ENCODE measurements around the gene NCOA5.
"Not testable (repeated sequence)": the region's sequence is repeated elsewhere in the genome, so short reads cannot be mapped to it uniquely, and the experiment has no call there.

NCOA5 gene

DNA sequence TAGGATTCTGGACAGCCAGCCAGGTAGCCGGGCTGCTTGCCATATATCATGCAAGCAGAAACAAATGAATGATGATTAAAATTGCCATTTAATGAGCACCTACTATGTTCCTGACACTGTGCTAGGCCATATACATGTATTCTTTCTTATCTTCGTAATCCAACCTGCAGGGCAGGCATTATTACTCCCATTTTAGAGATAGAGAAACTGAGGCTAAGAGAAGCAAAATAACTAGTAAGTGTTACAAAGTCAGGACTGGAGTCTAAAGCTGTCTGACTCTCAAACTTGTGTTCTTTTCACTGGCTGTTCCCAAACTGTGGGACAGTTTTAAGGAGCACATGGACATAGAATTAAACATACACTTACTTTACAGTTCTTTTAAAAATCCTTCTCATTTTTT, 30.4 kb upstream of the NCOA5 start:
- FAIRE-seq: no peak

DNA sequence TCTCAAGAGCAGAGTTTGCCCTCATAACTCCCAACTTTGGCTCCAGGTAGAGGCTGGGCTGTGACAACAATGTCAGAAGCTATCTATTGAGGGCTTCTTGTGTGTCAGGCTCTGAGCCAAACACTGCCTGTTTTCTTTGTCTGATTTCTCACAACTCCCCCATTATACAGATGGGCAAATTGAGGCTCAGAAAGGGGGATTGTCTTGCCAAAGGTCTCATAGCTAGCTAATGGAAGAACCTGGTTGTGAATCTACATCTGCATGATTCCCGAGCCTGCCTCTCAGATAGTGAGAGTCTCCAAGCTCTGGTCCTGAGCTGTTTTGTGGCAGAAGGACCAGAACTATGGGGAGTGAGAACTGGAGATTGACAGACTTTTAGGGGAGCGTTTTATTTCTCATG, 29.8 kb upstream of the NCOA5 start:
- FAIRE-seq: no peak

DNA sequence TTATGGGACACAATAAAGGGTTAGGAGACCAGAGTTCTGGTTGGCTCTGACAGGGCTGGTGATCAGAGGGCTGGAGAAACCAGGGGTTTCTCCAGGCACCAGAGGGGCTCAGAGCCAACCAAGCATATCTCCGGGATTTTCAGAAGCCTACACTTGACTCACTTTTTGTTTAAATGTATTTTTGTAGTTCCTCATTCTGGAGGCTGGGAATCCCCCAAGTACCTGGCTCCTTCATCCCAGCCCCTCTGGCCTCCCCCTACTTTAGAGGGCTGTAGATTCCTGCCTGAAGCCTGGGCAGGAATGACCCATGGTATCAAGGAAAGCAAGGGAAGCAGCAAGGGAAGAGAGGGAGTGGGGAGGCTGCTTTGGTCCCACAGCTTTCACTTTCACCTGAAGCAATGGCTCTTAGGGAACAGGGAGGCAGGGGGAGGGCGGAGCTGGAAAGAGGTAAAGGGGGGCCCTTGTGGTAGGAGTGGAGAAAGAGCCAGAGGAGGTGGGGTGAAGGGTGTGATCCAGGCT, 29.3 kb upstream of the NCOA5 start:
- no peak for FAIRE-seq

DNA sequence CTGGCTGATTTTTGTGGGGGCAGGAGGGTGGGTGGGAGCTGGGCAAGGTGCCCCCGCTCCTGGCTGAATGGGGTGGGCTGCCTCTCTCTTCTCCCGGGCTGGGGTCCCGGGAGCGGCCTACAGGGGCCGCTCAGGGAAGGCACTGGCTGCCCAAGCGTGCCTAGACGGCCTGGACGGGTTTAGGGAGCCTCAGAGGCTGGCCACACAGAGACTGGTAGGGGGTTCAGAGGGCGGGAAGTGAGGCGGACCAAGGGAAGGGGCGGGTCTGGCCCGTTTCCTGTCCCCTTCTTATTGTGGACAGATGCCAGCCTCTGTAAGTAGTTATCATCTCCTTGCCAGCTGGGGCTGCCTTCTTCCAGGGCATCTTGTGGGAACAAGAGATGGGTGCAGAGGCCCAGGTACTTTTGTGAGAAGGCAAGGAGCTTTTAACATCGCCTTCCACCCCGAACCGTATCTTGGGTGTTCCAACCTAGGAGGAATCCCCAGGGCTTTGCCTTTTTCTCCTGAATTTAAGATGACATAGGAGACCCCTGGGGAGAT, 28.8 kb upstream of the NCOA5 start:
- no peak for FAIRE-seq

DNA sequence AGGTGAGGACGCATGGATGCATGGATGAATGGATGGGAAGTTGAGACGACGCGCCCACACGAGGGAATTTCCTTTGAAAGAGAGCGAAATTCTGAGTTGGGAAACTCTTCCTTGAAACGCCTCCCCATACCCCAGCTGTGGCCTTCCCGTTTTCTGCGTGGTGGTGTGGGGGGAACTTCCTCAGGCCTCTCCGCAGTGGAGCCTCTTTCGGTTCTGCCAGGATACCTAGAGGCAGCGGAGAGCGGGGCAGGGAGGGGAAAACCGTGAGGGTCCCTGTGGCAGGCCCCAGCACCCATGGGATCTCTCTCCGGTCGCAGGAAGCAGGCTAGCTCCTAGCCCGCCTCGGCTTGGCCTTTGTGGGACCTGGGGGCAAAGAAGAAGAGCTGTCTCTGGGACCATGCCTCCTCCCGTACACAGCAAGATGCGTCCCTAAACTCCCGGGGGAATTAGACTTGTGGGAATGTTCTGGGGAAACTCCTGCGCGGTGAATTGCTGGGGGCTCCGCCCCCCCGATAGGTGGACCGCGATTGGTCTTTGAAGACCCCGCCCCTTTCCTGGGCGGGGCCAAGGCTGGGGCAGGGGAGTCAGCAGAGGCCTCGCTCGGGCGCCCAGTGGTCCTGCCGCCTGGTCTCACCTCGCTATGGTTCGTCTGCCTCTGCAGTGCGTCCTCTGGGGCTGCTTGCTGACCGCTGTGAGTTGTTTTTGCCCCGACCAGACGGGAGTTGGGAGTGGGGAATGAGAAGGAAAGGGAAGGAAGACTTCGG, 28.1 kb upstream of the NCOA5 start, which contains the start of gene CD40:
Gene CD40 (plus strand): TSS at position 611 of the 764 bp plus-strand sequence. CDS start 30 bp downstream, at position 641.
- no peak for FAIRE-seq

DNA sequence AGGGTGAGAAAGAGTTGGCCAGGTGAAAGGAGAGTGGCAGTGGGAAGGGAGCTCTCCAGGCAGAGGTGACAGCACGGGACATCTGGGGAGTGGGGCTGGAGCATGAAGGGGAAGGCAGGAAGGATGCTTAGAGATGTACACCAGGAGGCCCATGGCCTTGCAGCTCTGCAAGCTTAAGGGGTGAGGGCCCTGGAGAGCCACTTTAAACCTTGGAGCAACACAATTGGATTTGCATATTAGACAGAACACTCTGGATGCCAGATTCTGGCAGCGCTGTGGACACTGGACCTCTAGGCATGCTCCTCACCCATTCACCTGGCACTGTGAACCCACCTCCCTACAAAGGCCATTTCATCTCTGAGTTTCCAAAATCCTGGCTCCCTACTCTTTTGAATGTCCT, 24.7 kb upstream of the NCOA5 start:
- FAIRE-seq: no peak

DNA sequence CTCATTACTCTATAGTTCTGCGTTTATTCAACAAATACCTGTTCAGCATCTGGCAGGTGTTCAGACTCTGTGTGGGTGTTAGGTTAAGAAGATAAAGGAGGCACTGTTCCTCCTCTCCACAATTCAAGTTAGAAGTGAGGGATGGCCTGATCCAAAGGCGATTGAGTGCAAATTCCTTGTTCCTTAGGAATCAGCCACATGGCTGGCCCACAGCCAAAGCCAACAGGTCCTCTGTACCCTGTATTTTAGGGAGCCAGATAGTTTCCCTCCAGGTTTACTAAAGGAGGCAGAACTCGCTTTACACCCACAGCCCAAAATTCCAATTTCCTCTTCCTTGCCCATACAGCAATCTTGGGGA, 23.3 kb upstream of the NCOA5 start:
- no peak for FAIRE-seq

DNA sequence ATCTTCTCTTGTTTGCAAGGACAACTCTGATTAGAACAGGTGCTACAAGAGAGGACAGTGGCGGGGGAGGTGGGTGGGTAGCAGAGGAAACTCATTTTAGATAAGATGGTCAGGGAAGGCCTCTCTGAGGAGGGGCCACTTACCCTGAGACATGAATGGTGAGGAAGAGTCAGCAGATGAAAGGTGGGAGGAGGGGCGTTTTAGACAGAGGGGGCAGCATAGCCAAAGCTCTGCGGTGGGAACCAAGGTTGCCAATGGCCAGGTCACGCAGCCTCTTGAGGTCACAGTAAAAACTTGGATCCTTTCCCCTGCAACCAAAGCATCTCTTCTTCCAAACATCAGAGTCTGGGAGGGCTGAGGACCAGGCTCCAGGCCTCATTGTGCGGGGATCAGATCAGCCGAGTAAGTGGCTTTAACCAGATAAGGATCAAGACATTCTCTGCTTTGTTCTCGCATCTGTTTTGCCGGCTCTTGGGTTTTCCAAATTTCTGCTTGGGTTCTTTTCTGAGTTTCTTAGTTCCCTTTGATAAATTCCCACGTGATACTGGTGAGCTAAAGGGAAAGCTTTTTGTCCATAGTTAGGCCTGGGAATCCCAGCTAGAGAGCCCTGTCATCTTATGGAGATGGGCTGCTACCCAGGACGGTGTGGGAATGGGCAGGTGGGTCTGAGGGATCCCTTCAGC, 22.8 kb upstream of the NCOA5 start:
- FAIRE-seq: no peak

DNA sequence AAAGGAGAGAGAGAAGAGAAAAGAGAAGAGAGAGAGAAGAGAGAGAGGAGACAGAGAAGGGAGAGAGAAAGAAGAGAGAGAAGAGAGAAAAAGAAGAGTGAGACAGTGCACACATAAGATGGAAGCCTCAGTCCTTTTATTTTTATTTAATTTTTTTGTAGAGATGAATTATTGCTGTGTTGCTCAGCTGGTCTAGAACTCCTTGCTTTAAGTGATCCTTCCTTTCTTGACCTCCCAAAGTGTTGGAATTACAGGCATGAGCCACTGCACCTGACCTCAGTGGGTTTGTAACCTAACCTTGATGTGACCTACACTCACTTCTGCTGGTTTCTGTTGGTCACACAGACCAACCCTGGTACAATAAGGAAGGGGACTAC, 22.1 kb upstream of the NCOA5 start:
- no peak for FAIRE-seq

DNA sequence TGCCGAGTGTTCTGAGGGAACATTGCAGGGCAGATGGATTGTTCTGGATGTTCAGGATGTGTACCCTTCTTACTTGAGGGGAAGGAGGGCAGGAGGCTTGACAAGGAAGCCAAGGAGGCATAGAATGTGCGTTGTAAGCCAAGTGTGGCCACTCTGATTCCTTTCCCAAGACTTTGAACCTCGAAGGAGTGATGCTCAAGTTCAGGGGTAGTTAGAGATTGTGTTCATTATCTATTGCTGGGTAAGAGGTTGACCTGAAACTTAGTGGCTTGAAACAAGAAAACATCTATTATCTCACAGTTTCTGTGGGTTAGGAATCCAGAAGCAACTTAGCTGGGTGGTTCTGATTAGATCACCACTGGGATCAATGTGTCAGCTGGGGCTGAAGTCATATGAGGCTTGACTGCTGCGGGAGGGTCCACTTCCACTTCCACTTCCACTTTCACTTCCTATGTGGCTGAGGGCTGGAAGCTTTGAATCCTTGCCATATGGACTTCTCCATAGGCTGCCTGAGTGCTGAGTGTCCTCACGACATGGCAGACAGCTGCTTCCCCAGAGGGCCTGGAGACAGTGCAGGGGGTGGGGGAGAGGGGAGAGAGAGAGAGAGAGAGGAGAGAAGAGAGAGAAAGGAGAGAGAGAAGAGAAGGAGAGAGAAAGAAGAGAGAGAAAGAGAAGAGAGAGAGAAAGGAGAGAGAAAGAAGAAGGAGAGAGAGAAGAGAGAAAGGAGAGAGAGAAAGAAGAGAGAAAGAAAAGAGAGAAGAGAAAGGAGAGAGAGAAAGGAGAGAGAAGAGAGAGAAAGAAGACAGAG, 21.5 kb upstream of the NCOA5 start:
- no peak for FAIRE-seq

DNA sequence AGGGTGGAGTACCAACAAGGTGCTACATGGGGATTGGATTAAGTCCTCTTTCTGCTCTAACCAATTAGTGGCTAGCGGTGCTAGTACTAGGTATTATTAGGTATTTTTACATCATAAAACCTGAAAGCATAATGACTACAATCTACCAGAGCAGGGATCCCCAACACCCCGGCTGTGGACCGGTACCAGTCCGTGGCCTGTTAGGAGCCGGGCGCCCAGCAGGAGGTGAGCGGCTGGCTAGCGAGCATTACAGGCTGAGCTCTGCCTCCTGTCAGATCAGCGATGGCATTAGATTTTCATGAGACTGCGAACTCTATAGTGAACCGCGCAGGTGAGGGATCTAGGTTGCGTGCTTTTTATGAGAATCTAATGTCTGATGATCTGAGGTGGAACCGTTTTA, 19.2 kb upstream of the NCOA5 start:
- no peak for FAIRE-seq

DNA sequence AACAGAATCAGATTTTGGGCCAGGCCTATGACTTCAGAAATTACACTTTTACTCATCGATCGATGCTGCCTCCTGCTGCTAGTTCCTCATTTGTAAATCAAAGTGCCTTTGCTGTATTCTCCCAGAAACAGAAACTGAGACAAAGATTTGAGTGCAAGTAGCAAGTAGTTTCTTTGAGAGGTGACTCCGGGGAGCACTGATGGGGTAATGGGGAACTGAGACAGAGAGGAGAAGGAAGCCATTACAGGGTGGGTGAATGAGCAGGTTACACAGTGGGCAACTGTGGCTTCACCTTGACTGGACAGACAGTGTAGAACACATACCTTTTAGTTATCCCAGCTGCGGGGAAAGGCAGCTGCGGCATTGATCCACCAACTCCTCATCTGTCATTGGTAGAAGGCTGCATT, 18.7 kb upstream of the NCOA5 start:
- no peak for FAIRE-seq

DNA sequence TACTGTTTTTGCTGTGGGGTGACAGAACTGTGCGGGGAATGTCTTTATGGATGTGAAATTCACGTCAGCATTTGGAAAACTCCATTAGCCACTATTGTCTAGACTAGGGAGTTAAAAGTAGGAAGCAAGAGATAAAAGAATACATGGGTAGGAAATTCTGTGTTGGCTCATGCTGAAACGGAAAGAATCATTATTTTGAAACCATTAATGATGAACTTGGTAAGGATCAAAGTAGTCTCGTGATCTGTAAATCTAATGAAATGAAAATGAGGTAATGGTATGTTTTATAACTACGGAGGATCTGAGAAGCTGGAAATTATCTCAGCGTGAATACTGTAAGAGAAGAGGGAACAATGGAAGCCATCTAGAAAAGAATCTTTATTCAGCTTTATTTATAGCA, 17.3 kb upstream of the NCOA5 start:
- no peak for FAIRE-seq

DNA sequence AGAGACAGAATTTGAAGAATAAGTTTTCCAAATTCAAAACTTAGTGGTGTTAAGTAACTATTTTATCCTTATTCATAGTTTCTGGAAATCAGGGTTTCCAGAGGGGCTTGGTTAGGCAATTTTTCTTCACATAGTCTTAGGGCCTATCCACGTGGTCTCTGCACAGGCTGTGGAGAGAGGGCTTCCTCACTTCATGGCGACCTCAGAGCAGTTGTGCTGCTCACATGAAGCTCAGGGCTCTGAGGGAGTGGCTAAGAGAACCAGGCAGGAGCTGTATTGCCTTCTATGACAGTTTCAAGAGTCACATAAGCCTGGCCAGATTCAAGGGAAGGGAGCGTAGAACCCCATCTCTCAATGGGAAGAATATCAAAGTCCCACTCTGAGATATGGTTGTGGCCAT, 14.5 kb upstream of the NCOA5 start:
- no peak for FAIRE-seq

DNA sequence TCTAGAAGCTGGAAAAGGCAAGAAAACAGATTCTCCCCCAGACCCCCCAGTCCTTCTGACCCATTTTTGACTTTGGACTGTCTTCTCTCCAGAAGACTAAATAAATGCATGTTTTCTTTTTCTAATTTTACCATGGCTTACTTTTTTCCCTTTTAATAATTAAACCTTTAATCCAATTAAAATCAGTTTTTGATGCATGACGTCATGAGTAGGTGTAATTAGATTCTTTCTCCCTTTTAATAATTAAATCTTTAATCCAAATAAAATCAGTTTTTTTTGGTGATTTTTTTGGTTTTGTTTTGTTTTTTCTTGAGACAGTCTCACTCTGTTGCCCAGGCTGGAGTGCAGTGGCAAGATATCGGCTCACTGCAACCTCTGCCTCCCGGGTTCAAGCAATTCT, 13.2 kb upstream of the NCOA5 start:
- no peak for FAIRE-seq

DNA sequence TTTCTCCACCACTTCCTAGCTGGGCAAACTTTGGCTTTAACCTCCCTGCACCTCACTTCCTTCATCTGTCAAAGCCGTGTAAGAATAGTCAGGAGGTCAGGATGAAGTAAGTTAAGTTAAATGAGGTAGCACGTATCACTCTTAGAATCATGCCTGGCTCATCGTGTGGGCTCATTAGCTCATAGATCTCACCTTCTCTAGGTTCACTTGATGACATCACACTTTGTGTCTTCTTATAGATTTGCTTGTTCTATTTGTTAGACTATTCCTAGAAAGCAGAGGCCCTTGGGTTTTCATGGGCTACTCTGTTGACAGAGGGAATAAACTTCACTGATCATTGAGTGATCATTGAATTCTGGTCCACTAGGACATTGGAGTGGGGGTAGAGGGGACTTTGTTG, 12.2 kb upstream of the NCOA5 start:
- no peak for FAIRE-seq

DNA sequence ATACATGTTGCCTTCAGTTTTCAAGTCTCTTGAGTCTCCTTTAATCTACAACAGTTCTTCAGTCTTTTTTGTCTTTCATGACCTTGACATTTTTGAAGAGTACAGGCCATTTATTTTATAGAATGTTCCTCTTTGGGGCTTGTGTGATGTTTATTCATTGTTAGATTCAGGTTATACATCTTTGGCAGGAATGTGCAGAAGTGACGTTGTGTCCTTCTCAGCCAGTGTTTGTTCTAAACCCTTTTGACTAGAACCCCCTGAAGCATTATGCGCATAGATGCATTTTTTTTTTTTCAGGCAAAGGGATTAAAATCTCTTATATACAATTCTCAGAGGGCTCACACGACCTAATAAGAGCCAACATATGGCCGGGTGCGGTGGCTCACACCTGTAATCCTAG, 11.2 kb upstream of the NCOA5 start:
- FAIRE-seq: no peak

DNA sequence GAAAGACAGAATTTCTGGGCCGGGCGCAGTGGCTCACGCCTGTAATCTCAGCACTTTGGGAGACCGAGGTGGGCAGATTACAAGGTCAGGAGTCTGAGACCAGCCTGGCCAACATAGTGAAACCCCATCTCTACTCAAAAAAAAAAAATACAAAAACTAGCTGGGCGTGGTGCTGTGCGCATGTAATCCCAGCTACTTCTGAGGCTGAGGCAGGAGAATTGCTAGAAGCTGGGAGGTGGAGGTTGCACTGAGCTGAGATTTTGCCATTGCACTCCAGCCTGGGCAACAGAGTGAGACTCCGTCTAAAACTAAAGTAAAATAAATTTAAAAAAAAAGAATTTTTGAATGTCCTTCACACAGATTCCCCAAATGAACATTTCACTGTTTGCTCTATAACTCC, 10.7 kb upstream of the NCOA5 start:
- not testable (repeated sequence) for FAIRE-seq

DNA sequence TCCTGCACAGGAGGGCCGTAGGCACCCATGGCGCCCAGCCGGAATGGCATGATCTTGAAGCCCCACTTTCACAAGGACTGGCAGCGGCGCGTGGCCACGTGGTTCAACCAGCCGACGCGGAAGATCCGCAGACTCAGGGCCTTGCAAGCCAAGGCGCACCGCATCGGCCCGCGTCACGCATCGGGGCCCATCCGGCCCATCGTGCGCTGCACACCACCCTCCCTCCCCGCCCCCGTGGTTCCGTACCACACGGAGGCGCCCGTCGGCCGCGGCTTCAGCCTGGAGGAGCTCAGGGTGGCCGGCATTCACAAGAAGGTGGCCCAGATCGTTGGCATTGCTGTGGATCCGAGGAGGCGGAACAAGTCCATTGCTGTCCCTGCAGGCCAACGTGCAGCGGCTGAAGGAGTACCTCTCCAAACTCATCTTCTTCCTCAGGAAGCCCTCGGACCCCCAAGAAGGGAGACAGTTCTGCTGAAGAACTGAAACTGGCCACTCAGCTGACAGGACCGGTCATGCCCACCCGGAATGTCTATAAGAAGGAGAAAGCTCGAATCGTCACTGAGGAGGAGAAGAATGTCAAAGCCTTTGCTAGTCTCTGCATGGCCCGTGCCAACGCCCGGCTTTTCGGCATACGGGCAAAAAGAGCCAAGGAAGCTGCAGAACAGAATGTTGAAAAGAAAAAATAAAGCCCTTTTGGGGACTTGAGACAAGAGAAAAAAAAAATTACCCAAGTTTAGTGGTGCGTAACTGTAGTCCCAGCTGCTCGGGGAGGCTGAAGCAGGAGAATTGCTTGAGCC, 9.9 kb upstream of the NCOA5 start:
- no peak for FAIRE-seq

DNA sequence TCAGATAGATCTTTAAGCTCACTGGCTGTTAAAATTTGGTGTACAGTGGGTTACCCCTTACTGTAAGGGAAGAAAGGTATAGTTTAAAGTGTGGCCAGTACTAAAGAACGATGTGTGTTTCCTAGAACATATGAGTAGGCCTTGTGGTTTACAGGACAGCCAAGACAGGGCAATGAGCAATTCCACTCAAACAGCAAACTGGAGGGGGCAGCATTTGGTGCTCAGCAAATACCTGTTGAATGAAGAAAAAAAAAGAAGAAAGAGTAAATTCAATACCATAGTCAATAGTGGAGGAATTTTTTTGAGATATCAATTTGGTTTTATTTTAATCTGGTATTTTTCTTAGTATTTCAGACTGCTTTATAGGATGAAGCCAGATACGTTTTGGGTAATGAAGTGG, 3.8 kb upstream of the NCOA5 start:
- no peak for FAIRE-seq

DNA sequence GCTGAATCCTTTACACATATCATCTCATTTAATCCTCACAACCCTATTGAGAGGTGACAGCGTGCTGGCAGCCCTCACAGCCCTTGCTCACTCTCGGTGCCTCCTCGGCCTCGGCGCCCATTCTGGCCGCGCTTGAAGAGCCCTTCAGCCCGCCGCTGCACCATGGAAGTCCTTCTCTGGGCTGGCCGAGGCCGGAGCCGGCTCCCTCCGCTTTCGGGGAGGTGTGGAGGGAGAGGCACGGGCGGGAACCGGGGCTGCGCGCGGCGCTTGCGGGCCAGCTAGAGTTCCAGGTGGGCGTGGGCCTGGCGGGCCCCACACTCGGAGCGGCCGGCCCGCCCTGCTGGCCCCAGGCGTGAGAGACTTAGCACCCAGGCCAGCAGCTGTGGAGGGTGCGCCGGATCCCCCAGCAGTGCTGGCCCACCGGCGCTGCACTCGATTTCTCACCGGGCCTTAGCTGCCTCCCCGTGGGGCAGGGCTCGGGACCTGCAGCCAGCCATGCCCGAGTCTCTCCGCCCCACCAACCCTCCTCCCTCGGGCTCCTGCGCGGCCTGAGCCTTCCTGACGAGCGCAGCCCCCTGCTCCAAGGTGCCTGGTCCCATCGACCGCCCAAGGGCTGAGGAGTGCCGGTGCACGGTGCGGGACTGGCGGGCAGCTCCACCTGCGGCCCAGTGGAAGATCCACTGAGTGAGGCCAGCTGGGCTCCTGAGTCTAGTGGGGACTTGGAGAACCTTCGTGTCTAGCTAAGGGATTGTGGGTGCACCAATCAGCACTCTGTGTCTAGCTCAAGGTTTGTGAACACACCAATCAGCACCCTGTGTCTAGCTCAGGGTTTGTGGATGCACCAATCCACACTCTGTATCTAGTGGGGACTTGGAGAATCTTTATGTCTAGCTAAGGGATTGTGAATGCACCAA, 2.1 kb upstream of the NCOA5 start:
- not testable (repeated sequence) for FAIRE-seq

DNA sequence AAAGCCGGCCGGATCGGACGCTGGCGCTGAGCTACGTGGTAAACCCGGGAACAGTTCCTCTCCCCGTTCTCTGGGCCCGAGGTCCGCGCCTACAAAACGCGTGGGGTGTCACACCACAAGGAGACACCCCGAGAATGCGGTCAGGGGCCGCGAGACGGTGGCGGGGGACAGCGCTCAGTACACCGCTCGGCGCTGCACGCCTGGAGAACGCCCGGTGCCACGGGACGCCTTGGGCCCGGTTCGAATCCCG, 670 bp downstream of the NCOA5 start:
- FAIRE-seq: no peak
